T47D (cell line): Measurements from ENCODE around the gene G6PD.
"Not testable (repeated sequence)": the region's sequence is repeated elsewhere in the genome, so short reads cannot be mapped to it uniquely, and the experiment has no call there.

Source experiments
- DNase-seq, 2 experiments: peaks; one replicate each; pipeline versions ENCODE4 v3.0.0 to v3.0.0-alpha.2; 2011 to 2012; ENCODE audit warnings: low read depth in 1 of 2, low spot score in 1 of 2
- JUND ChIP-seq: IDR thresholded peaks from 2 replicates; pipeline ENCODE4 v1.6.1; 2012; ENCODE audit warnings: low read depth
- in situ Hi-C: cut with HindIII; loops from 2 replicates; pipeline ENCODE4 v1.10.0; 2016; ENCODE audit warnings: low sequenced_read_pairs, low pct_unique_long_range_greater_than_20kb

Gene G6PD

GRCh38 chrX:154515090-154515965 lies 31.3 kb downstream of the G6PD start:
- peak in 1 of 2 experiments; percentile 36 for DNase-seq
- in situ Hi-C loops, result no loop called here
- no peak for TF ChIP-seq JUND

GRCh38 chrX:154513716-154514115 lies 32.9 kb downstream of the G6PD start:
- in situ Hi-C loops, result no loop called here
- DNase-seq, result no peak
- TF ChIP-seq JUND, result no peak

- in situ Hi-C loops, result no loop called here
- DNase-seq, result no peak
- no peak for TF ChIP-seq JUND
Measured at GRCh38 chrX:154512879-154513553, 33.6 kb downstream of the G6PD start.

- no peak for DNase-seq
- TF ChIP-seq JUND, result no peak
- in situ Hi-C loops, result no loop called here
Measured at GRCh38 chrX:154511761-154512160, 34.9 kb downstream of the G6PD start.

- no peak for DNase-seq
- in situ Hi-C loops, result no loop called here
- TF ChIP-seq JUND, result no peak
Measured at GRCh38 chrX:154509455-154509854, 37.2 kb downstream of the G6PD start.

- in situ Hi-C loops, result no loop called here
- DNase-seq, result no peak
- no peak for TF ChIP-seq JUND
Measured at GRCh38 chrX:154508384-154508745, 38.3 kb downstream of the G6PD start.

- no peak for DNase-seq
- no peak for TF ChIP-seq JUND
- in situ Hi-C loops, result no loop called here
Measured at GRCh38 chrX:154507673-154508383, 38.8 kb downstream of the G6PD start.

GRCh38 chrX:154506483-154507332 lies 39.9 kb downstream of the G6PD start:
- DNase-seq, result no peak
- in situ Hi-C loops, result no loop called here
- TF ChIP-seq JUND, result no peak

- TF ChIP-seq JUND, result no peak
- in situ Hi-C loops, result no loop called here
- DNase-seq, result no peak
Measured at GRCh38 chrX:154505734-154506133, 40.9 kb downstream of the G6PD start.

- no peak for TF ChIP-seq JUND
- in situ Hi-C loops, result no loop called here
Measured at GRCh38 chrX:154502989-154503388, 43.7 kb downstream of the G6PD start.

GRCh38 chrX:154502098-154502497 lies 44.5 kb downstream of the G6PD start:
- no peak for TF ChIP-seq JUND
- DNase-seq, result no peak
- in situ Hi-C loops, result no loop called here

More at GRCh38 chrX:154502989-154503388, 43.7 kb downstream of the G6PD start:
- no peak for DNase-seq

GRCh38 chrX:154501423-154501822 lies 45.2 kb downstream of the G6PD start:
- DNase-seq, in situ Hi-C loops: not testable (repeated sequence)

- in situ Hi-C loops, DNase-seq: not testable (repeated sequence)
Measured at GRCh38 chrX:154496591-154497137, 50.0 kb downstream of the G6PD start.
